HT-29 (cell line): Measurements from ENCODE around the gene FHIT. TPM values are rescaled to one million over a fixed set of nuclear protein-coding genes. Genes with fewer than 3 reads are reported as not detected.

ENCODE experiments used
- DNase-seq: peaks from one replicate; pipeline ENCODE4 v3.0.0-alpha.2; 2015; ENCODE audit warnings: low spot score
- total RNA-seq: library from RNA; depleted of rRNA; stranded (reverse); fragments of >200 nt; shearing (Covaris generic); gene quantifications from 2 replicates; pipeline ENCODE4 v1.2.3, GENCODE V29; 2014

The FHIT gene
- total RNA-seq, 1 experiment from 2014 or later, result not detected

- no peak for DNase-seq
Observed at GRCh38 chr3:61172684-61173083, 78.6 kb downstream of the FHIT start.

- DNase-seq, result no peak
Observed at GRCh38 chr3:61172203-61172602, 79.0 kb downstream of the FHIT start.

- DNase-seq, result no peak
Observed at GRCh38 chr3:61169621-61170251, 81.5 kb downstream of the FHIT start.

GRCh38 chr3:61168286-61168685 is 83.0 kb downstream of the FHIT start:
- no peak for DNase-seq

GRCh38 chr3:61162965-61163364 is 88.3 kb downstream of the FHIT start:
- no peak for DNase-seq

- DNase-seq, result no peak
Observed at GRCh38 chr3:61158667-61159066, 92.6 kb downstream of the FHIT start.

- no peak for DNase-seq
Observed at GRCh38 chr3:61158216-61158615, 93.0 kb downstream of the FHIT start.

GRCh38 chr3:61157414-61157813 is 93.8 kb downstream of the FHIT start:
- no peak for DNase-seq

GRCh38 chr3:61155701-61156292 is 95.5 kb downstream of the FHIT start:
- DNase-seq, result no peak

GRCh38 chr3:61154457-61155198 is 96.6 kb downstream of the FHIT start:
- DNase-seq, result no peak

- DNase-seq, result no peak
Observed at GRCh38 chr3:61152071-61152470, 99.2 kb downstream of the FHIT start.

- DNase-seq, result no peak
Observed at GRCh38 chr3:61149236-61149635, 102.0 kb downstream of the FHIT start.

GRCh38 chr3:61146010-61146890 is 105.0 kb downstream of the FHIT start:
- no peak for DNase-seq

- DNase-seq, result no peak
Observed at GRCh38 chr3:61141697-61142096, 109.6 kb downstream of the FHIT start.

- DNase-seq, result no peak
Observed at GRCh38 chr3:61141227-61141626, 110.0 kb downstream of the FHIT start.

- no peak for DNase-seq
Observed at GRCh38 chr3:61139686-61140085, 111.6 kb downstream of the FHIT start.

- no peak for DNase-seq
Observed at GRCh38 chr3:61138401-61138800, 112.9 kb downstream of the FHIT start.

- no peak for DNase-seq
Observed at GRCh38 chr3:61136191-61136590, 115.1 kb downstream of the FHIT start.

GRCh38 chr3:61134532-61134931 is 116.7 kb downstream of the FHIT start:
- DNase-seq, result no peak

- no peak for DNase-seq
Observed at GRCh38 chr3:61132062-61132461, 119.2 kb downstream of the FHIT start.

GRCh38 chr3:61118830-61119229 is 132.4 kb downstream of the FHIT start:
- DNase-seq, result no peak
